WI38 (cell line): Measurements from ENCODE around the gene LBR.

Experiments
- H3K4me3 ChIP-seq: 2 replicates; pipeline ENCODE4 v1.5.1; 2011; ENCODE audit warnings: low read depth, mild to moderate bottlenecking, control low read depth, low read length
- TF ChIP-seq, protein P1 (sequence below): IDR thresholded peaks from 2 replicates; pipeline ENCODE4 v1.5.1; 2012; ENCODE audit warnings: low read depth, mild to moderate bottlenecking, control low read depth, low read length

Gene LBR

DNA sequence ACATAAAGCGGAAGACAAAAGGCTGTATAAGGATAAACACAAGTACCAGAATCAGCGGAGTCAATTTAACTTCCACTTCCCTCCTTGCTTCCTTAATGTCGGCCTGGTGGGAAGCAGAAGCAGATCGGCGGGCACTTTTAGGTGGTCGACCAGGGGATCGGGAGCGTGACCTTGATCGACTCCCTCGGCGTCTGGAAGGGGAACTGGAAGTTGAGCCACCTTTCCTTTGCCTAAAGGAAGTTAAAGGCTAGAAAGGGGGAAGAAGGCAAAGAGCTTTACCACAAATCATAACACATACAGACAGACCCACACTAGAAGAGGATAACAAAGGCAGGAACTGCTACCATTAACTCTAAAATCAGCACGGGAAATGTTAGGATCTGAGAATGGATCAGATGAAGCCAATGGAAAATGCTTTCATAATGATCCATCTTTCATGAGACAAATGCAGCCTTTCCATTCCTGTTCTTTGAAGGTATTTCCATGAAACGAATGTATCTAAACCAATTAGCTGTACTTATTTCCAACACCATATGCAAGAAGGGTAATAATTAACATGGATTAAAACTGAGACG is 5.7 kb downstream of the LBR start:
- H3K4me3 ChIP-seq: no peak overlapping the region
- TF ChIP-seq, protein P1, sequence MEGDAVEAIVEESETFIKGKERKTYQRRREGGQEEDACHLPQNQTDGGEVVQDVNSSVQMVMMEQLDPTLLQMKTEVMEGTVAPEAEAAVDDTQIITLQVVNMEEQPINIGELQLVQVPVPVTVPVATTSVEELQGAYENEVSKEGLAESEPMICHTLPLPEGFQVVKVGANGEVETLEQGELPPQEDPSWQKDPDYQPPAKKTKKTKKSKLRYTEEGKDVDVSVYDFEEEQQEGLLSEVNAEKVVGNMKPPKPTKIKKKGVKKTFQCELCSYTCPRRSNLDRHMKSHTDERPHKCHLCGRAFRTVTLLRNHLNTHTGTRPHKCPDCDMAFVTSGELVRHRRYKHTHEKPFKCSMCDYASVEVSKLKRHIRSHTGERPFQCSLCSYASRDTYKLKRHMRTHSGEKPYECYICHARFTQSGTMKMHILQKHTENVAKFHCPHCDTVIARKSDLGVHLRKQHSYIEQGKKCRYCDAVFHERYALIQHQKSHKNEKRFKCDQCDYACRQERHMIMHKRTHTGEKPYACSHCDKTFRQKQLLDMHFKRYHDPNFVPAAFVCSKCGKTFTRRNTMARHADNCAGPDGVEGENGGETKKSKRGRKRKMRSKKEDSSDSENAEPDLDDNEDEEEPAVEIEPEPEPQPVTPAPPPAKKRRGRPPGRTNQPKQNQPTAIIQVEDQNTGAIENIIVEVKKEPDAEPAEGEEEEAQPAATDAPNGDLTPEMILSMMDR: no peak

DNA sequence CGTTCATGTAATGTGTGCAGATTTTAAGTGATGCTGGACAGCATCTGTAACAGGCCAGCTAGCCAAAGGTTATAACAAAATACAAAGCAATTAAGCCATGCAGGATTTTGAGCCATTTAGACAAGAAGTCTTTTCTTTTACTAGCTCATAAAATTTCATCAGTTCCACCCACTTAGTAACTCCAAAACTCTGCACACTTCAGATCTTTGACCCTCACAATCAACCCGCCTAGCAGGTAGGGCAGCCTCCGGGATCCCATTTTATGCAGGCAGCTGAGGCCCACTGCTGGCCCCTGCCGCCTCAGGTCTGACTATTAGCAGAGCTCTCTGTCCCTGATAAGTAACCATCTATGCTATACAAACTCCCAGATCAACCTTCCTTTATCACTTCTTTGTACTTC is 9.2 kb downstream of the LBR start:
- TF ChIP-seq, protein P1: no peak

DNA sequence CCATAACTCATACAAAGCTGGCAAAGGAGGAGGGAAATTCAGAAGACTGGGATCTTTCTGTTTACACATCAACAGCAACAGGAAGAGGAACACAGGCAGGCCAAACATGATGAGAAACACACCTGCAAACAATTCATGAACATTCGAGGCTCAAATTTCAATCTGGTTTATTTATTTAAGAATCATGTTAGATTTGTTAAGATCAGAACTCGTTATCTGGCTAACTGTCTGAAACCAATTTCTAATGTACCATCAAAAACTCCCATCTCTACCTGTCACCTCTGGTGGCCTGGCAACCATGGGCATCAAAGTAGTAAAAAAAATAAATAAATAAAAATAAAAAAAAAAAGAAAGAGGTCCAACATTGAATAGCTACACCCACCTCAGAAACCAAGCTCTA is 9.8 kb downstream of the LBR start:
- no peak overlapping the region for H3K4me3 ChIP-seq
- TF ChIP-seq, protein P1: no peak

More for the DNA sequence above, 9.2 kb downstream of the LBR start:
- H3K4me3 ChIP-seq: no peak overlapping the region

DNA sequence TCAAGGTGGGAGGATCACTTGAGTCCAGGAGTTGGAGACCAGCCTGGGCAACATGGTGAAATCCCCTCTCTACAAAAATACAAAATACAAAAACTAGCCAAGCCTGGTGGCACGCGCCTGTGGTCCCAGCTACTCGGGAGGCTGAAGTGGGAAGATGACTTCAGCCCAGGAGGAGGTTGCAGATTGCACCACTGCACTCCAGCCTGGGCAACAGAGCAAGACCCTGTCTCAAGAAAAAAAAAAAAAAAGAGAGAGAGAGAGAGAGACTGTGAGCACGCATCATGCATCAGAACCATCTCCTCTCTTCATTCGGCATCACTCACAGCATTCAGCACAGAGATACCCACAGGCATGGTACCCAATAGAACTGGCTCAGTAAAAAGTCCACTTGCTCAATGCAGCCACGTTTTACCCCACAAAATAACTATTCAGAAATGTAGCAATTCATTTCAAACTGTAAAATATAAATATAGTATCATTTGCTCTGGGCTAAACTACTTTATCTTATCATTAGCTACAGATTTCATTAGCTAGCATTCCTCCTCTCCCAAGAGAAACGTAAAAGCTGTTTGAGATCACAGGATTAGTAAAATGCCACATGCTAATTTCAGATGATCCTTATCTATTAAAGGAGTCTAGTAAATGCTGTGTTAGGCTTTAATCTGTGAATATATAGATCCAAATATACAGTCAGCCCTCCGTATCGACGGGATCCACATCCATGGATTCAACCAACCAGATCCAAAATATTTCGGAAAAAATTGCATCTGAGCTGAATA is 11.7 kb downstream of the LBR start:
- H3K4me3 ChIP-seq: no peak overlapping the region
- TF ChIP-seq, protein P1: no peak

DNA sequence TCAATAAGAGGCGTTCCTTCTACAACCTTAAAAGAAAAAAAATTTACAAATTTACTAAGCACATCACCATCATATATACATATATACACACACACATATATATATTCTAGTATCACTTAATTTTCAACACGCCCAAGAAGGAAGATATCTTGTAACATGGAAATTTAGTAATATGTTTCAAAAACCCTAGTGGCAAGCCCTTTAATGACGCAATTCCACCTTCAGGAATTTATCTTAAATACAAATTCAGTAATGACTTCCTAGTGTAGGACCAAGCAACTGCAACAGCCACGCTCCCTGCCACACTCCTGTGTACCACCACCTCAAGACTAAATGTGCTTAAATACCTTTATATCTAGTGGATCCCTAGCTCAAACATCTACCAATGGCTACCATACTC is 12.5 kb downstream of the LBR start:
- TF ChIP-seq, protein P1: no peak
- H3K4me3 ChIP-seq: no peak overlapping the region

DNA sequence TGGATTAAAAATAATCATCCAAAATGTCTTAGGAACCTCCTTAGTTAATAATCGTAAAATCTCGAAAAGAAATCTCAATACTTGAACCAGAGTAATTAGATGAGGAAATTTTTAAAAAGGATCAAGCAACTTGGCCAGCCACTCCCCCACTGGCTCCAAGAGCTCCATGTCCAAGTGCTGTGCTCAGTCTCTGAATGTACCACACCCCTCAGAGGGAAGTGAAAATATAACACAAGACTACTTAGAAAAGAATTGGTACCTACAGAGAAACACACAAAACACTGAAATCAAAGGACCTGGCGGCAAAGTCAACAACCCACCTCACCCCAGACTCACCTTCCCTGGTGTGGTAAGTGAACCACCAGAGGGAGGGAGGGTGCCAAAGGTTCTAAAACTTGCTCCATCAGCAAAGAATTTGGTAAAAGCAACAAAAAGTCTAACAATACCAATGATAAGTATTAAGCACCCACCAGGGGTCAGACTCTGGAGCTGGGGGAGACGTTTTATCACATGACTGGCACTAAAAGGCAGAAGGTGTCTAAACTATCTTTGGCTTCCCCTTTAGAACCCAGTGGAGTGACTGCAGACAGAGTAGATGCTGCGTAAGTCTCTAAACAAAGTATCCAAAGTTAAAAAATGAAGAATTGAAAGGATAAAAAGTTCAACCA is 14.0 kb downstream of the LBR start:
- H3K4me3 ChIP-seq: no peak overlapping the region
- TF ChIP-seq, protein P1: no peak

DNA sequence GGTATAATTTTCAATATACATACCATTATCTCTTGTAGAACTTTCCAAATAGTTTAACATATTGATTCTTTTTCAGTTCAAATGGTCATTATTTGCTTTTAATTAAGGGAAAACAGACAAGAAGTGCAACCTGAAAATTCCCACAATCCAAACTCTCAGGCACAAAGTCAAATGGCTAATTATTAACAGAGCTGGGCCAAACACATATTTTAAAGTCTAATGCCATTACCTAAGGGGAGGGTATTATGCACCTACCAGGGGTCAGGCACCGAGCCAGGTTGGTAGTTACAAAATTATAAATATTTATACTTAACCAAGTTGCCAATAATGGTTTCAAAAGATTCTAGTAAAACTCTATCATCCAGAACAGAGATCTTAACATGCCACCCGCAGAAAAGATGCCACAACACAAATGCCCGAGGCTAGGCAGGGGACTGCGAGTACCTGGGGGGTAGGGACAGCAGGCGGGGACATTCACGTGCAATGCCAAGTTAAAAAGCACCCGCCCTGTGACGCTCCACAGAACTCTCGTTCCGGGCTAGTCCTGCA is 15.0 kb downstream of the LBR start:
- H3K4me3 ChIP-seq: no peak overlapping the region
- TF ChIP-seq, protein P1: no peak
